Type B pancreatic cell (in vitro differentiated cells): ENCODE data around the gene ZNF830. TPM values are rescaled to one million over a fixed set of nuclear protein-coding genes. Genes with fewer than 3 reads are reported as not detected.
A peak's percentile ranks its signal among the peaks of the same experiment; 100 is the strongest.

Source experiments
- DNase-seq: peaks from one replicate; pipeline ENCODE4 v3.0.0; 2021; ENCODE audit warnings: mixed read lengths; ENCODE audit not compliant: unreplicated experiment; ENCODE audit errors: extremely low spot score
- H3K27ac Mint-ChIP-seq: 2 replicates; pipeline ENCODE4 v1.8.0; 2021; ENCODE audit warnings: mild to moderate bottlenecking, mixed read lengths
- H3K27me3 Mint-ChIP-seq: 2 replicates; pipeline ENCODE4 v1.8.0; 2021; ENCODE audit warnings: mixed read lengths
- H3K36me3 Mint-ChIP-seq: 2 replicates; pipeline ENCODE4 v1.8.0; 2021; ENCODE audit warnings: mixed read lengths
- H3K4me1 Mint-ChIP-seq: one replicate; pipeline ENCODE4 v1.8.0; 2021; ENCODE audit warnings: mixed read lengths; ENCODE audit not compliant: unreplicated experiment
- H3K4me3 Mint-ChIP-seq: 2 replicates; pipeline ENCODE4 v1.8.0; 2021; ENCODE audit warnings: mild to moderate bottlenecking, mixed read lengths
- H3K9me3 Mint-ChIP-seq: 2 replicates; pipeline ENCODE4 v1.8.0; 2021; ENCODE audit warnings: mixed read lengths
- CTCF ChIP-seq: fragments of 200-600 bp; sonication (generic); conservative IDR thresholded peaks from 2 replicates; pipeline ENCODE4 v1.5.0; 2021; ENCODE audit warnings: antibody characterized with exemption, mild to moderate bottlenecking
- total RNA-seq: library from RNA; stranded (reverse); gene quantifications from 2 replicates; pipeline ENCODE4 v1.2.1, GENCODE V29; 2021; ENCODE audit warnings: low replicate concordance

The ZNF830 gene
- total RNA-seq, 1 donor from 2014 or later = 22.8 TPM

GRCh38 chr17:34979153-34979552 is 17.8 kb downstream of the ZNF830 start:
- Mint-ChIP-seq H3K36me3 (peaks cover 17% of the 10 kb centered on the region), H3K27me3 (peaks cover 5% of the 10 kb centered on the region), H3K4me1 (peaks cover 32% of the 10 kb centered on the region), H3K4me3 (peak overlapping the region; percentile 52), H3K27ac (no peak overlapping the region), H3K9me3 (no peaks in the 10 kb centered on the region)
- no peak for DNase-seq
- no peak for TF ChIP-seq CTCF

- DNase-seq = no peak
- H3K9me3 Mint-ChIP-seq = no peaks in the 10 kb centered on the region
- H3K4me1 Mint-ChIP-seq = peaks cover 36% of the 10 kb centered on the region
- H3K4me3 Mint-ChIP-seq = peak overlapping the region; percentile 93
- H3K27me3 Mint-ChIP-seq = peaks cover 3% of the 10 kb centered on the region
- peaks cover 17% of the 10 kb centered on the region for H3K36me3 Mint-ChIP-seq
- peak overlapping the region; percentile 97 for H3K27ac Mint-ChIP-seq
- no peak for TF ChIP-seq CTCF
These were observed 18.5 kb downstream of the ZNF830 start for GRCh38 chr17:34979650-34980352.

GRCh38 chr17:34980353-34980680 is 19.0 kb downstream of the ZNF830 start, which contains the start of gene LIG3:
Gene LIG3, plus strand, starts transcription at chr17:34980512. Its CDS starts 2,494 bp downstream, at chr17:34983006.
- TF ChIP-seq CTCF = no peak
- Mint-ChIP-seq H3K36me3 (peaks cover 17% of the 10 kb centered on the region), H3K27me3 (no peaks in the 10 kb centered on the region), H3K9me3 (no peaks in the 10 kb centered on the region), H3K4me1 (peaks cover 36% of the 10 kb centered on the region), H3K4me3 (peak within 1 kb of the TSS; percentile 93), H3K27ac (peak within 1 kb of the TSS; percentile 97)
- peak; percentile 96 for DNase-seq

GRCh38 chr17:34980681-34981537 is 19.6 kb downstream of the ZNF830 start:
- no peaks in the 10 kb centered on the region for H3K9me3 Mint-ChIP-seq
- peak; percentile 67 for TF ChIP-seq CTCF
- peaks cover 36% of the 10 kb centered on the region for H3K4me1 Mint-ChIP-seq
- H3K27me3 Mint-ChIP-seq = no peaks in the 10 kb centered on the region
- H3K27ac Mint-ChIP-seq = peak overlapping the region; percentile 97
- DNase-seq = peak; percentile 80
- H3K36me3 Mint-ChIP-seq = peaks cover 17% of the 10 kb centered on the region
- peak overlapping the region; percentile 93 for H3K4me3 Mint-ChIP-seq

GRCh38 chr17:34981538-34982241 is 20.4 kb downstream of the ZNF830 start:
- Mint-ChIP-seq H3K27ac (peak overlapping the region; percentile 97), H3K4me3 (peak overlapping the region; percentile 93), H3K27me3 (no peaks in the 10 kb centered on the region), H3K36me3 (peaks cover 24% of the 10 kb centered on the region), H3K4me1 (peaks cover 36% of the 10 kb centered on the region), H3K9me3 (no peaks in the 10 kb centered on the region)
- no peak for DNase-seq
- no peak for TF ChIP-seq CTCF
